GM06990 (cell line): ENCODE results near the gene DMXL1.

Experiments used
- DNase-seq: peaks from one replicate; pipeline ENCODE4 v3.0.0-alpha.2; 2011; ENCODE audit not compliant: insufficient read length; ENCODE audit errors: extremely low read depth
- H3K27me3 ChIP-seq: replicated peaks from 2 replicates; pipeline ENCODE4 v1.6.0; 2011; ENCODE audit warnings: low read length; ENCODE audit not compliant: control insufficient read depth, insufficient read depth
- H3K36me3 ChIP-seq: 2 replicates; pipeline ENCODE4 v1.5.1; 2011; ENCODE audit warnings: low read length; ENCODE audit not compliant: control insufficient read depth, insufficient read depth
- H3K4me3 ChIP-seq: replicated peaks from 2 replicates; pipeline ENCODE4 v1.5.1; 2011; ENCODE audit warnings: low read depth, mild to moderate bottlenecking, control low read depth, low read length
- TF ChIP-seq, protein P1 (sequence below): IDR thresholded peaks from 2 replicates; pipeline ENCODE4 v1.5.1; 2011; ENCODE audit warnings: low read length, control low read depth, mild to moderate bottlenecking, inconsistent platforms; ENCODE audit not compliant: insufficient read depth, poor library complexity, severe bottlenecking

DMXL1 gene

DNA sequence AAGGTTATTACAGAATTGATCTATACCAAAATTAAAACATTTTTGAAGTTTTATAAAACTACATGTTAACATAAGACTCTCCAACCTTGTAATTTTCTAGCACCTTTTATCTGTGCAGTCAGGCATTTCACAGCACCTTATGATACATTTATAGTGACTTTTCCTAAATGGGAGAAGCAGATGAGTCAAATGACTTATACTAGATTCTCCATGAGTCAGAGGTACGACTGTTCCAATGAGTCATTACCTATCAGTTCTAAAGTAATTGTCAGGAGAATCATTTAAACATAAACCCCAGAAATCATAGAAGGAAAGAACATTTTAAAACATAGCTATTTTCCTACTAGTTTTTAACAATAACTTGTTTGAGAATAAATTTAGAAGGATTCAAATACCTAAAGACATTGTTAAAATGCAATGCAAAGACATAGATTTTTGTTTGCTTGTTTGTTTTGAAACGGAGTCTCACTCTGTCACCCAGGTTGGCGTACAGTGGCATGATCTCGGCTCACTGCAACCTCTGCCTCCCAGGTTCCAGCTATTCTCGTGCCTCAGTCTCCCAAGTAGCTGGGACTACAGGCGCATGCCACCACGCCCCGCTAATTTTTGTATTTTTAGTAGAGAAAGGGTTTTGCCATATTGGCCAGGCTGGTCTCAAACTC is 34.7 kb upstream of the DMXL1 start:
- DNase-seq = no peak

GRCh38 chr5:119037496-119038215 is 33.2 kb upstream of the DMXL1 start:
- H3K4me3 ChIP-seq = no peak overlapping the region
- TF ChIP-seq, protein P1, sequence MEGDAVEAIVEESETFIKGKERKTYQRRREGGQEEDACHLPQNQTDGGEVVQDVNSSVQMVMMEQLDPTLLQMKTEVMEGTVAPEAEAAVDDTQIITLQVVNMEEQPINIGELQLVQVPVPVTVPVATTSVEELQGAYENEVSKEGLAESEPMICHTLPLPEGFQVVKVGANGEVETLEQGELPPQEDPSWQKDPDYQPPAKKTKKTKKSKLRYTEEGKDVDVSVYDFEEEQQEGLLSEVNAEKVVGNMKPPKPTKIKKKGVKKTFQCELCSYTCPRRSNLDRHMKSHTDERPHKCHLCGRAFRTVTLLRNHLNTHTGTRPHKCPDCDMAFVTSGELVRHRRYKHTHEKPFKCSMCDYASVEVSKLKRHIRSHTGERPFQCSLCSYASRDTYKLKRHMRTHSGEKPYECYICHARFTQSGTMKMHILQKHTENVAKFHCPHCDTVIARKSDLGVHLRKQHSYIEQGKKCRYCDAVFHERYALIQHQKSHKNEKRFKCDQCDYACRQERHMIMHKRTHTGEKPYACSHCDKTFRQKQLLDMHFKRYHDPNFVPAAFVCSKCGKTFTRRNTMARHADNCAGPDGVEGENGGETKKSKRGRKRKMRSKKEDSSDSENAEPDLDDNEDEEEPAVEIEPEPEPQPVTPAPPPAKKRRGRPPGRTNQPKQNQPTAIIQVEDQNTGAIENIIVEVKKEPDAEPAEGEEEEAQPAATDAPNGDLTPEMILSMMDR = no peak
- no peaks in the 10 kb centered on the region for H3K27me3 ChIP-seq
- no peaks in the 10 kb centered on the region for H3K36me3 ChIP-seq
- no peak for DNase-seq

More for the DNA sequence above, 34.7 kb upstream of the DMXL1 start:
- no peaks in the 10 kb centered on the region for H3K36me3 ChIP-seq
- H3K4me3 ChIP-seq = no peak overlapping the region
- no peaks in the 10 kb centered on the region for H3K27me3 ChIP-seq
- TF ChIP-seq, protein P1 = no peak

GRCh38 chr5:119048246-119048645 is 22.6 kb upstream of the DMXL1 start:
- TF ChIP-seq, protein P1 = no peak
- Histone ChIP-seq H3K4me3 (no peak overlapping the region), H3K36me3 (no peaks in the 10 kb centered on the region), H3K27me3 (no peaks in the 10 kb centered on the region)
- no peak for DNase-seq

DNA sequence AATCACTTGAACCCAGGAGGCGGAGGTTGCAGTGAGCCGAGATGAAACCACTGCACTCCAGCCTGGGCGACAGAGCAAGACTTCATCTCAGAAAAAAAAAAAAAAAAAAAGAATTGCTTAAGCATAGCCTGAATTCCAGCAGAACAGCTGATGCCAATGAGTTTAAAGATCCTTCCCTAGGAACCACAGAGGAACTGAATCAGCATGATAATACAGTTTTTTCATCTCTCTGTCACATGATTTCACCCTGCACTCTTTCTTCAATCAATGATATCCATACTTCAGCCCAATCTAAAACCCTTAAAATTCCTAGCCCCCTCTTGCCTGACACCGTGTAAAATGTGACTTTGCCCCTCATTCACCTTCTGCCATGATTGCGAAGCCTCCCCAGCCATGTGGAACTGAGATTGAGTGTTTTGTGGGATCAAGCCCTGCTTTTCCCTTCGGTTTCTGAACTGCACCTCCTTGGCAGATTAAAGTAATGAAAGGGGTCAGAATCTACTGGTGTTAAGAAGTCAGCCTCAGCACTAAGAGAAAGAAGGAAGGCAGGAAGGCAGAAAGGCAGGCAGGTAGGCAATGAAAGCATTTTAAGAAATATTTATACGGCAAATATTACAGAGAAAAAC is 20.9 kb upstream of the DMXL1 start:
- TF ChIP-seq, protein P1 = no peak
- no peak for DNase-seq

DNA sequence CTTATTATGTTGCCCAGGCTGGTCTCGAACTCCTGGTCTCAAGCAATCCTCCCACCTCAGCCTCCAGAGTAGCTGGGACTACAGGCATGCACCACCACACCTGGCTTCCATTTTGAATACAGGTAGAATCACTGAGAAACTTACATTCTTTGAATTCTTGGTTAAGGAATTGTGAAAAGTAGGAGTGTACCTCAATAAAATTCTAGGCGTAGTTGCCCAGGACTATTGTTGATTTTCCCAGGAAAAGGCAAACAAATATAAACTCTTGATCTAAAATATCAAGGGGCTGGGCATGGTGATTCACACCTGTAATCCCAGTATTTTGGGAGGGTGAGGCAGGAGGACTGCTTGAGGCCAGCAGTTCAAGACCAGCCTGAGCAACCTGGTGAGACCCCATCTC is 16.8 kb upstream of the DMXL1 start:
- Histone ChIP-seq H3K4me3 (no peak overlapping the region), H3K27me3 (no peaks in the 10 kb centered on the region), H3K36me3 (no peaks in the 10 kb centered on the region)
- TF ChIP-seq, protein P1 = no peak
- DNase-seq = no peak

More for the DNA sequence above, 20.9 kb upstream of the DMXL1 start:
- Histone ChIP-seq H3K27me3 (no peaks in the 10 kb centered on the region), H3K4me3 (no peak overlapping the region), H3K36me3 (no peaks in the 10 kb centered on the region)
